PC-9 (cell line): ENCODE data around the gene SFSWAP. TPM values are rescaled to one million over a fixed set of nuclear protein-coding genes. Genes with fewer than 3 reads are reported as not detected.

Source experiments
- BruUV-seq: library from RNA; stranded (reverse); fragments of 400-500 nt; replicated peaks from 2 replicates; lab custom pipeline; 2021; lab: Mats Ljungman, UMichigan
- CTCF ChIA-PET: fragments of 300-600 bp; sonication (Branson Sonifier 250); formaldehyde crosslinking; loops from one replicate; lab custom pipeline; 2022; ENCODE audit warnings: antibody characterized with exemption; lab: Charles Lee
- POLR2A ChIA-PET: fragments of 300-600 bp; sonication (Branson Sonifier 250); formaldehyde crosslinking; loops from one replicate; lab custom pipeline; 2022; ENCODE audit warnings: antibody characterized with exemption; ENCODE audit not compliant: unreplicated experiment; lab: Charles Lee
- DNase-seq, 2 experiments: peaks; one replicate each; pipeline versions ENCODE4 v3.0.0 to v3.0.0-alpha.2; 2015 to 2022; ENCODE audit warnings: mixed read lengths in 1 of 2
- H2AFZ ChIP-seq: fragments of 200-600 bp; sonication (generic); 2 replicates; pipeline ENCODE4 v1.8.1; 2017; ENCODE audit warnings: antibody characterized with exemption
- H3F3A ChIP-seq: fragments of 200-600 bp; sonication (generic); 2 replicates; pipeline ENCODE4 v1.8.1; 2017; ENCODE audit warnings: antibody characterized with exemption, mild to moderate bottlenecking, low read depth; ENCODE audit not compliant: insufficient read depth
- H3K27ac ChIP-seq: fragments of 200-600 bp; sonication (generic); 2 replicates; pipeline ENCODE4 v1.6.1; 2016; ENCODE audit warnings: mixed run types
- H3K27me3 ChIP-seq: fragments of 200-600 bp; sonication (generic); 2 replicates; pipeline ENCODE4 v1.6.1; 2016; ENCODE audit warnings: low read depth, mixed run types; ENCODE audit not compliant: insufficient read depth
- H3K36me3 ChIP-seq: fragments of 200-600 bp; sonication (generic); 2 replicates; pipeline ENCODE4 v1.6.1; 2016; ENCODE audit warnings: low read depth, mixed run types
- H3K4me1 ChIP-seq: fragments of 200-600 bp; sonication (generic); replicated peaks from 2 replicates; pipeline ENCODE4 v1.6.1; 2016; ENCODE audit warnings: mixed run types; ENCODE audit not compliant: insufficient read depth
- H3K4me2 ChIP-seq: fragments of 200-600 bp; sonication (generic); 2 replicates; pipeline ENCODE4 v1.6.1; 2017; ENCODE audit warnings: mixed run types
- H3K4me3 ChIP-seq: fragments of 200-600 bp; sonication (generic); 2 replicates; pipeline ENCODE4 v1.6.1; 2016; ENCODE audit warnings: mixed run types
- H3K79me2 ChIP-seq: fragments of 200-600 bp; sonication (generic); 2 replicates; pipeline ENCODE4 v1.6.1; 2017; ENCODE audit warnings: low read depth, mixed run types
- H3K9me2 ChIP-seq: fragments of 200-600 bp; sonication (generic); 2 replicates; pipeline ENCODE4 v1.8.1; 2017; ENCODE audit warnings: mild to moderate bottlenecking; ENCODE audit not compliant: insufficient read depth
- H3K9me3 ChIP-seq: fragments of 200-600 bp; sonication (generic); 2 replicates; pipeline ENCODE4 v1.8.1; 2016; ENCODE audit warnings: low read depth; ENCODE audit not compliant: insufficient read depth
- H4K20me1 ChIP-seq: fragments of 200-600 bp; sonication (generic); 2 replicates; pipeline ENCODE4 v1.8.1; 2017; ENCODE audit not compliant: insufficient read depth
- CTCF ChIP-seq: fragments of 200-600 bp; sonication (generic); conservative IDR thresholded peaks from 2 replicates; pipeline ENCODE4 v1.6.1; 2017; ENCODE audit warnings: mixed run types, antibody characterized with exemption, mild to moderate bottlenecking, moderate library complexity
- EZH2 ChIP-seq: fragments of 200-600 bp; sonication (generic); IDR thresholded peaks from 2 replicates; pipeline ENCODE4 v1.8.0; 2017; ENCODE audit warnings: antibody characterized with exemption, low read depth
- intact Hi-C: fragments of 100-400 bp; cut with micrococcal nuclease; formaldehyde crosslinking; loops from one replicate; pipeline ENCODE4 v1.10.0; 2022; ENCODE audit not compliant: unreplicated experiment
- total RNA-seq: library from RNA; stranded (reverse); gene quantifications from 2 replicates; pipeline ENCODE4 v1.2.3, GENCODE V29; 2021

Gene SFSWAP
- total RNA-seq, 1 experiment from 2014 or later = 40.7 TPM

GRCh38 chr12:131721548-131721947 lies 10.7 kb downstream of the SFSWAP start:
- POLR2A ChIA-PET = no interaction called here

GRCh38 chr12:131723532-131723931 lies 12.6 kb downstream of the SFSWAP start:
- no peaks in the 10 kb centered on the region for H3F3A ChIP-seq
- TF ChIP-seq EZH2 = no peak
- TF ChIP-seq CTCF = no peak
- ChIA-PET POLR2A (no interaction called here), CTCF (no interaction called here)
- DNase-seq = no peak
- peaks cover 11% of the 10 kb centered on the region; the same call in 1 of the 2 replicates for H3K79me2 ChIP-seq
- peaks cover 29% of the 10 kb centered on the region for H4K20me1 ChIP-seq
- H3K4me1 ChIP-seq = no peaks in the 10 kb centered on the region
- no peaks in the 10 kb centered on the region for H3K9me2 ChIP-seq
- H3K27me3 ChIP-seq = no peaks in the 10 kb centered on the region
- H3K27ac ChIP-seq = no peak overlapping the region
- intact Hi-C loops = no loop called here
- no peak overlapping the region for H3K4me3 ChIP-seq
- no TSS peak for BruUV-seq
- no peak overlapping the region for H2AFZ ChIP-seq
- H3K4me2 ChIP-seq = no peak overlapping the region
- peaks cover 26% of the 10 kb centered on the region for H3K36me3 ChIP-seq
- no peaks in the 10 kb centered on the region for H3K9me3 ChIP-seq

More at GRCh38 chr12:131721548-131721947, 10.7 kb downstream of the SFSWAP start:
- BruUV-seq = no TSS peak
- Histone ChIP-seq H3F3A (no peaks in the 10 kb centered on the region), H2AFZ (no peak overlapping the region), H3K27ac (no peak overlapping the region), H3K36me3 (peaks cover 27% of the 10 kb centered on the region), H3K27me3 (no peaks in the 10 kb centered on the region), H3K9me3 (no peaks in the 10 kb centered on the region), H3K4me3 (no peak overlapping the region), H3K4me2 (no peak overlapping the region), H3K9me2 (no peaks in the 10 kb centered on the region), H4K20me1 (peaks cover 27% of the 10 kb centered on the region), H3K4me1 (no peaks in the 10 kb centered on the region), H3K79me2 (peaks cover 11% of the 10 kb centered on the region; the same call in 1 of the 2 replicates)
- DNase-seq = no peak
- intact Hi-C loops = no loop called here
- CTCF ChIA-PET = no interaction called here
- TF ChIP-seq EZH2 = no peak
- TF ChIP-seq CTCF = no peak

GRCh38 chr12:131724534-131724933 lies 13.6 kb downstream of the SFSWAP start:
- TF ChIP-seq CTCF (no peak), EZH2 (no peak)
- Histone ChIP-seq H4K20me1 (peaks cover 29% of the 10 kb centered on the region), H2AFZ (no peak overlapping the region), H3K79me2 (peaks cover 11% of the 10 kb centered on the region; the same call in 1 of the 2 replicates), H3F3A (no peaks in the 10 kb centered on the region), H3K9me3 (no peaks in the 10 kb centered on the region), H3K27me3 (no peaks in the 10 kb centered on the region), H3K27ac (no peak overlapping the region), H3K9me2 (no peaks in the 10 kb centered on the region), H3K4me3 (no peak overlapping the region), H3K4me2 (no peak overlapping the region), H3K36me3 (peaks cover 25% of the 10 kb centered on the region), H3K4me1 (no peaks in the 10 kb centered on the region)
- DNase-seq = no peak
- POLR2A ChIA-PET = no interaction called here
- no TSS peak for BruUV-seq
- intact Hi-C loops = no loop called here
- CTCF ChIA-PET = no interaction called here
